Thymus (tissue), 14 donors: ENCODE measurements around the gene LAMTOR2. TPM values are rescaled to one million over a fixed set of nuclear protein-coding genes. Genes with fewer than 3 reads are reported as not detected.

Source experiments
- DNase-seq, 9 donors: peaks; one replicate each; pipeline ENCODE4 v3.0.0-alpha.2; 2013; ENCODE audit warnings: low spot score in 9 of 9, low read depth in 6 of 9, missing footprints in 1 of 9
- H3K27ac ChIP-seq, 2 donors: one replicate each; pipeline ENCODE4 v1.5.1; 2013; ENCODE audit warnings: control low read depth in 1 of 2, low read depth in 1 of 2, low read length in 1 of 2, mild to moderate bottlenecking in 1 of 2, moderate library complexity in 1 of 2
- H3K27me3 ChIP-seq, 2 donors: one replicate each; pipeline ENCODE4 v1.5.1; 2013; ENCODE audit warnings: low read length in 1 of 2; ENCODE audit not compliant: control insufficient read depth in 2 of 2, insufficient read depth in 1 of 2
- H3K36me3 ChIP-seq, 2 donors: one replicate each; pipeline ENCODE4 v1.5.1; 2013; ENCODE audit warnings: low read length in 1 of 2, mild to moderate bottlenecking in 1 of 2, moderate library complexity in 1 of 2; ENCODE audit not compliant: control insufficient read depth in 2 of 2, insufficient read depth in 2 of 2
- H3K4me1 ChIP-seq, 2 donors: one replicate each; pipeline ENCODE4 v1.5.1; 2013; ENCODE audit warnings: low read length in 2 of 2; ENCODE audit not compliant: control insufficient read depth in 2 of 2, insufficient read depth in 2 of 2
- H3K4me3 ChIP-seq, 2 donors: one replicate each; pipeline ENCODE4 v1.5.1; 2013; ENCODE audit warnings: low read length in 2 of 2, control low read depth in 1 of 2, mild to moderate bottlenecking in 1 of 2
- H3K9me3 ChIP-seq, 2 donors: one replicate each; pipeline ENCODE4 v1.5.1; 2013; ENCODE audit warnings: low read length in 1 of 2, mild to moderate bottlenecking in 1 of 2; ENCODE audit not compliant: control insufficient read depth in 2 of 2, insufficient read depth in 1 of 2
- WGBS: extraction: QIAGEN DNeasy Blood & Tissue Kit; methylation state at CpG from one replicate; pipeline ENCODE4 v1.1.7; 2013; 5-methylcytosine and 5-hydroxymethylcytosine counted together
- long read RNA-seq, 10 donors: transcript quantifications; one replicate each; lab custom pipeline, GENCODE V29; 2026
- polyA plus RNA-seq: library from polyadenylated mRNA; stranded (reverse); fragments of 200-250 nt; gene quantifications from one replicate; pipeline ENCODE4 v1.2.3, GENCODE V29; 2013
- total RNA-seq: library from RNA; stranded (reverse); fragments of 120-200 nt; gene quantifications from one replicate; pipeline ENCODE4 v1.2.4, GENCODE V29; 2013
- donor health status: healthy.

Gene LAMTOR2
- total RNA-seq (75.9 TPM), polyA plus RNA-seq (82.2 TPM)
- long read RNA-seq, donor 1, transcript LAMTOR2-203 (4 exons, 655 nt), result major isoform, 5 of 5 reads
- long read RNA-seq, donor 1, partial matches to known transcripts, result 0 of 5 reads
- long read RNA-seq, donor 1, other reads (novel, unspliced or antisense), result 0 of 5 reads
- long read RNA-seq, donor 2, transcript LAMTOR2-205 (3 exons, 623 nt), result minor isoform, 7 of 96 reads
- long read RNA-seq, donor 2, transcript LAMTOR2-203 (4 exons, 655 nt), result major isoform, 84 of 96 reads
- long read RNA-seq, donor 2, partial matches to known transcripts, result 0 of 96 reads
- long read RNA-seq, donor 2, other reads (novel, unspliced or antisense), result 0 of 96 reads
- long read RNA-seq, donor 3, transcript LAMTOR2-203 (4 exons, 655 nt), result major isoform, 78 of 141 reads
- long read RNA-seq, donor 3, transcript LAMTOR2-205 (3 exons, 623 nt), result minor isoform, 13 of 141 reads
- long read RNA-seq, donor 3, partial matches to known transcripts, result 50 of 141 reads
- long read RNA-seq, donor 3, other reads (novel, unspliced or antisense), result 0 of 141 reads
- long read RNA-seq, donor 4, transcript LAMTOR2-203 (4 exons, 655 nt), result major isoform, 32 of 53 reads
- long read RNA-seq, donor 4, partial matches to known transcripts, result 16 of 53 reads
- long read RNA-seq, donor 4, other reads (novel, unspliced or antisense), result 0 of 53 reads
- long read RNA-seq, donor 5, transcript LAMTOR2-205 (3 exons, 623 nt), result minor isoform, 10 of 166 reads
- long read RNA-seq, donor 5, transcript LAMTOR2-203 (4 exons, 655 nt), result major isoform, 83 of 166 reads
- long read RNA-seq, donor 5, partial matches to known transcripts, result 66 of 166 reads
- long read RNA-seq, donor 5, other reads (novel, unspliced or antisense), result 0 of 166 reads
- long read RNA-seq, donor 6, transcript LAMTOR2-203 (4 exons, 655 nt), result major isoform, 38 of 44 reads
- long read RNA-seq, donor 6, partial matches to known transcripts, result 0 of 44 reads
- long read RNA-seq, donor 6, other reads (novel, unspliced or antisense), result 0 of 44 reads
- long read RNA-seq, donor 7, transcript LAMTOR2-203 (4 exons, 655 nt), result major isoform, 55 of 92 reads
- long read RNA-seq, donor 7, partial matches to known transcripts, result 30 of 92 reads
- long read RNA-seq, donor 7, other reads (novel, unspliced or antisense), result 0 of 92 reads
- long read RNA-seq, donor 8, transcript LAMTOR2-203 (4 exons, 655 nt), result major isoform, 17 of 18 reads
- long read RNA-seq, donor 8, partial matches to known transcripts, result 0 of 18 reads
- long read RNA-seq, donor 8, other reads (novel, unspliced or antisense), result 0 of 18 reads
- long read RNA-seq, donor 9, transcript LAMTOR2-203 (4 exons, 655 nt), result major isoform, 41 of 56 reads
- long read RNA-seq, donor 9, partial matches to known transcripts, result 10 of 56 reads
- long read RNA-seq, donor 9, other reads (novel, unspliced or antisense), result 0 of 56 reads
- long read RNA-seq, donor 10, transcript LAMTOR2-203 (4 exons, 655 nt), result major isoform, 41 of 53 reads
- long read RNA-seq, donor 10, partial matches to known transcripts, result 9 of 53 reads
- long read RNA-seq, donor 10, other reads (novel, unspliced or antisense), result 0 of 53 reads

DNA sequence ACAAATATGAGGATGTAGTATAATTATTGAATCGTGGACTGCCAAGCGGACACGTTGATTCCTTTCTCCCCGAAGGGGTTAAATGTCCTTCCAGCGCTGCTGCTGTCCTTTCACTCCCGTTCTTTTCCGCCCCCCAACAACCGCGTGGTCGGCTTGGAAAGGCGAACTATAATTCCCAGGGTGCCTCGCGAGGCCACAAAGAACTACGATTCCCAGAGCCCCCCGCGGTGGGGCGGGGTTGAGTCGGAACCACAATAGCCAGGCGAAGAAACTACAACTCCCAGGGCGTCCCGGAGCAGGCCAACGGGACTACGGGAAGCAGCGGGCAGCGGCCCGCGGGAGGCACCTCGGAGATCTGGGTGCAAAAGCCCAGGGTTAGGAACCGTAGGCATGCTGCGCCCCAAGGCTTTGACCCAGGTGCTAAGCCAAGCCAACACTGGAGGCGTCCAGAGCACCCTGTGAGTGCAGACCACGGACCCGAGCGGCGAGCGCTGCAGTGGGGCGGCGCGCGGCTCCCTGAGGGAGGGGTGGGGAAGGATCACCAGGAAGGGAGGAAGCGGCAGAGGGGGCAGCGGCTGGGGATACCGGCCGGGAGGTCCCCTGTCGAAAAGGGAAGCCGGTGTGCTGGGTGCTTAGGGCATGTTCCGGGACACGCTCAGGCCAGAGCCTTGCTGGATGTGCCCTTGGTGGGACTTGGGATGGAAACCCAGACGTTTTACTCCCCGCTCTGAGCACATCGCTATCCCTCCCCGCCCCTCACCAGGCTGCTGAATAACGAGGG lies at the start of gene LAMTOR2:
LAMTOR2 (plus strand) TSS at position 283 of the 781 bp plus-strand sequence; CDS start at position 391, 108 bp downstream.
- under 1% methylated on average over 53 of the region's 53 CpGs for WGBS
- peaks cover 10 to 23% of the 10 kb centered on the region in 2 donors for H3K4me1 ChIP-seq
- H3K36me3 ChIP-seq, result peaks cover 16 to 19% of the 10 kb centered on the region in 2 donors
- peak within 1 kb of the TSS; percentile 87 to 92 for H3K27ac ChIP-seq
- H3K4me3 ChIP-seq, result peak within 1 kb of the TSS; percentile 65 to 95
- no peaks in the 10 kb centered on the region for H3K27me3 ChIP-seq
- DNase-seq, result peak; percentile 92 to 98 (median 95)
- H3K9me3 ChIP-seq, result no peaks in the 10 kb centered on the region

GRCh38 chr1:156004843-156005584 lies 49.6 kb upstream of the LAMTOR2 start:
- Histone ChIP-seq H3K36me3 (peaks cover 24 to 25% of the 10 kb centered on the region in 2 donors), H3K27ac (no peak overlapping the region), H3K4me1 (peaks cover 0 to 10% of the 10 kb centered on the region in 2 donors), H3K9me3 (no peaks in the 10 kb centered on the region), H3K4me3 (no peak overlapping the region), H3K27me3 (no peaks in the 10 kb centered on the region)
- WGBS, result 31% methylated on average over 4 of the region's 4 CpGs
- peak in 2 of 9 donors; percentile 20 to 54 for DNase-seq

GRCh38 chr1:156006666-156007376 lies 47.8 kb upstream of the LAMTOR2 start:
- no peak for DNase-seq
- H3K4me1 ChIP-seq, result peaks cover 0 to 10% of the 10 kb centered on the region in 2 donors
- H3K36me3 ChIP-seq, result peaks cover 41 to 42% of the 10 kb centered on the region in 2 donors
- no peaks in the 10 kb centered on the region for H3K9me3 ChIP-seq
- H3K4me3 ChIP-seq, result no peak overlapping the region
- H3K27me3 ChIP-seq, result no peaks in the 10 kb centered on the region
- WGBS, result 94% methylated on average over 7 of the region's 7 CpGs
- no peak overlapping the region for H3K27ac ChIP-seq

DNA sequence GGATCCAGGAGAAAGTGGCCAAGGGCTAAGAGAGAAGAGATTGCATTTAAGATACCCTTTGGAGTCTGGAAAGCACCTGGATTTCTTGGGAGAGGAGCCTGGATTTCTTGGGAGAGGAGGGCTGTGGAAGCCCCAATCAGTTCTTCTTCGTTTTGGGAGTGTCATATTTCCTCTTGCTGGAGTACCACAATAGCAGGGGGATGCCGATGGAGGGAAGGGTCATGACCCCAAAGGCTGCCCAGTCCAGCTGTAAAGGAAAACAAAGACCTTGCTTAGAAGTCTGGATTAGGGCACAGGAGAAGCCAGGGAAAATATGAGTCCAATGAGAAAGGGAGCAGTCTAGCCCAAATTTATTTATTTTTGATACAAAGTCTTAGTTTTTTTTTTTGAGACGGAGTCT lies 45.2 kb upstream of the LAMTOR2 start:
- no peak overlapping the region for H3K27ac ChIP-seq
- peaks cover 61 to 67% of the 10 kb centered on the region in 2 donors for H3K36me3 ChIP-seq
- H3K9me3 ChIP-seq, result no peaks in the 10 kb centered on the region
- H3K4me3 ChIP-seq, result no peak overlapping the region
- DNase-seq, result no peak
- peaks cover 0 to 10% of the 10 kb centered on the region in 2 donors for H3K4me1 ChIP-seq
- H3K27me3 ChIP-seq, result no peaks in the 10 kb centered on the region
- 85% methylated on average over 3 of the region's 3 CpGs for WGBS

DNA sequence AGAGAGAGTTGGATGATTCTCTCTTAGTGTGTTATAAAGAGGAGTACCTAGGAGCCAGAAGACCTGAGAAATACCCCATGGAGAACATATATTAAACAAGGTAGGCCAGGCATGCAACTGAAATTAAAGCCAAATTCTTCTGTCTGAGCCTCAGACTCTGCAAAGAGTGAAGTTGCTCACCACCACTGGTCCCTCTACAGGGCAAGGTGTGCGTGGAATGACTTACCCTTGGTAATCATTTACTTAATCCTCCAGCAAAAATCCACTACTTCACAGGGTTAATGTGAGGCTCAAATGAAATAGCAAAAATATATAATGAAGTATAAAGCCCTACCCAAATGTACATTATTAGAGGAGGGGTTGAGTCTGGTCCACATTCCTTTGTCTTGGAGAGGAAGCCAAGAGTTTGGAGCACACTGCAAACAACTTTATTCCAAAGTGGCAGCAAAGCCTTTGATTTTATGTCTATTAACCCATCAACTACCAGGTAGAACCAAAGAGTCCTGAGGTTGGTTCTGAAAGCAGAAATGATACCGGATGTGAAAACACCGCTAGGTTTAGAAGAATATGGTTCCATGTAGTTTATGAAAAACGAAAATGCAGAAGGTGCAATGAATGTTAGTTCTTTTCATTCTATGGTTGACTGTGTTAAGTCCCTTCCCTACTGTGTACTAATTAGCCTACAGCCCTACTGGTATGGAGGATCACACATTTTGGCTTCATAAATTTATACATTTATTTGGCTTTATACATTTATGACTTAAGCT lies 42.3 kb upstream of the LAMTOR2 start:
- no peaks in the 10 kb centered on the region for H3K9me3 ChIP-seq
- no peaks in the 10 kb centered on the region for H3K4me1 ChIP-seq
- no peaks in the 10 kb centered on the region for H3K27me3 ChIP-seq
- H3K36me3 ChIP-seq, result peaks cover 67 to 74% of the 10 kb centered on the region in 2 donors
- no peak overlapping the region for H3K27ac ChIP-seq
- no peak for DNase-seq
- no peak overlapping the region for H3K4me3 ChIP-seq
- 93% methylated on average over 4 of the region's 4 CpGs for WGBS

GRCh38 chr1:156014829-156015228 lies 39.8 kb upstream of the LAMTOR2 start:
- H3K4me3 ChIP-seq, result no peak overlapping the region
- DNase-seq, result no peak
- peaks cover 2 to 3% of the 10 kb centered on the region in 2 donors for H3K4me1 ChIP-seq
- peaks cover 56 to 77% of the 10 kb centered on the region in 2 donors for H3K36me3 ChIP-seq
- H3K9me3 ChIP-seq, result no peaks in the 10 kb centered on the region
- no peak overlapping the region for H3K27ac ChIP-seq
- H3K27me3 ChIP-seq, result no peaks in the 10 kb centered on the region
- 98% methylated on average over 7 of the region's 7 CpGs for WGBS

DNA sequence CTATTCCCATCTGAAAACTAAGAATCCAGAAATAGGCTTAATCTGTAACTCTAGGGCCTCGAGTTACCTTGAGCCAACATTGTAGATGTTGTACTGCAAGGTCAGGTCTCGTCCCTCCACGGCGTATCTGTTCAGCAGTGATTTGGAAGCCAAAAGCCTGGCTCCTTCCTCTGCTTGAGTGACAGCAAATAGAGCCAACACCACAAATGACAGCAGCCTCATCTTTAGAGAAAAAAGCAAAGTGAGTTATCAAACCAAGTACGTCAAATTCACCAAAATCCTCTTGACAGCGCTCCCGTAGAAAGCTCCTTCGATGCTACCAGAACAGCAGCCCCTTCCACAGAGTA lies 34.7 kb upstream of the LAMTOR2 start:
- Histone ChIP-seq H3K4me3 (peak overlapping the region; percentile 92 to 99), H3K27ac (no peak overlapping the region), H3K4me1 (peaks cover 10 to 14% of the 10 kb centered on the region in 2 donors), H3K9me3 (no peaks in the 10 kb centered on the region), H3K36me3 (peaks cover 14 to 29% of the 10 kb centered on the region in 2 donors), H3K27me3 (no peaks in the 10 kb centered on the region)
- no peak for DNase-seq
- WGBS, result 84% methylated on average over 8 of the region's 8 CpGs
